Erythroblast (primary cell): ENCODE measurements around the gene CD63.

Experiments
- DNase-seq, 2 experiments: peaks; one replicate each; lab custom pipeline; 2025; lab: John Stamatoyannopoulos, UW
- GATA1 ChIP-seq: IDR thresholded peaks from 2 replicates; pipeline ENCODE4 v1.6.1; 2011; ENCODE audit warnings: low read depth, mild to moderate bottlenecking, control low read depth, low read length, moderate library complexity
- POLR2A ChIP-seq: IDR thresholded peaks from 2 replicates; pipeline ENCODE4 v1.6.1; 2011; ENCODE audit warnings: mild to moderate bottlenecking, low read length

Gene CD63

GRCh38 chr12:55733021-55733555, 4.3 kb upstream of the CD63 start:
- no peak for DNase-seq
- TF ChIP-seq POLR2A (no peak), GATA1 (no peak)

- DNase-seq: no peak
- TF ChIP-seq POLR2A: no peak
- no peak for TF ChIP-seq GATA1
Measured at GRCh38 chr12:55732288-55732687, 3.5 kb upstream of the CD63 start.

DNA sequence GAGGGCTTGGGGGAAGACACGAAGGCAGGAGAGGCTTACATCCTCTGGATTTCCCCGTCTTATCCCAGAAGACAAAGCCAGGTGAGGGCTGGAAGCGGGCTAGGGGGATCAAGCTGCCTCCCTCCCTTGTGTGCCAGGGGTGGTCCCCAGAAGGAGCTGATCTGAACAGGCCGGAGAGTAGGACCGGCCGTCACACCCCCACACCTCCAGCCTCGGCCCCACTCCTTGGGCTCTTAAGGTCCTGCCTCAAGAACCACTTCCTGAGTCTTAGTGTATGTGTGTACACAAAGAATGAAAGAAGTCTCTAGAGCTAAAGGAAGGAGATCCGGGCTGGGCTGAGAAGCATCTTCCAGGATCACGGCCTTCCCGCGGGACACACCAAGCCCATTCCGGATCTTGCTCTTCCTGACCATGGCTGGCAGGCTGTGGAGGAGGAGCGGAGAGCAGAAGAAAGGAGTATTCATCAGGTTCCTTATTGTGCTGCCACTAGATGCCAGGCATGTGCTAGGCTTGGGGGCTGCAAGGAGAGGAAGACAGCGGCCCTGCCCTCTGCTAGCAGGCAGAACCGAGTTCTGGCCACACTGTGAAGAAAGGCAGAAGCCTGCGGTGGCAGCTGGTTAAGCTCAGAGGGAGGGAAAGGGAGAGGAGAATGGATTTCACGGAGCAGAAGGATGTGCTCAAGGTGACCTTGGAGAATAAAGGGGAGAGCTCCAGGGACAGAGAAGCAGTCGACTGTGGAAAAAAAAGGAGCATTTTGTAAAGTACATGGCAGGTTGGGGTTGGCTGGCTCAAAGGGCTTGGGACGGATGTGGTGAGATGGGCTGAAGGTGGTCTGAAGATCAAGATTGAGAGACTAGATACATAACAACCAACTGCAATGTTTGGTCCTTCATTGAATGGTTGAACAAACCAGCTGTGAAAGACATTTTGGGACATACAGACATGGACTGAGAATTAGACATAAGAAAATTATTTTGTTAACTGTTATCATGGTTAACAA, 1.3 kb upstream of the CD63 start:
- peak; percentile 49 for DNase-seq
- no peak for TF ChIP-seq GATA1
- TF ChIP-seq POLR2A: peak; percentile 52

DNA sequence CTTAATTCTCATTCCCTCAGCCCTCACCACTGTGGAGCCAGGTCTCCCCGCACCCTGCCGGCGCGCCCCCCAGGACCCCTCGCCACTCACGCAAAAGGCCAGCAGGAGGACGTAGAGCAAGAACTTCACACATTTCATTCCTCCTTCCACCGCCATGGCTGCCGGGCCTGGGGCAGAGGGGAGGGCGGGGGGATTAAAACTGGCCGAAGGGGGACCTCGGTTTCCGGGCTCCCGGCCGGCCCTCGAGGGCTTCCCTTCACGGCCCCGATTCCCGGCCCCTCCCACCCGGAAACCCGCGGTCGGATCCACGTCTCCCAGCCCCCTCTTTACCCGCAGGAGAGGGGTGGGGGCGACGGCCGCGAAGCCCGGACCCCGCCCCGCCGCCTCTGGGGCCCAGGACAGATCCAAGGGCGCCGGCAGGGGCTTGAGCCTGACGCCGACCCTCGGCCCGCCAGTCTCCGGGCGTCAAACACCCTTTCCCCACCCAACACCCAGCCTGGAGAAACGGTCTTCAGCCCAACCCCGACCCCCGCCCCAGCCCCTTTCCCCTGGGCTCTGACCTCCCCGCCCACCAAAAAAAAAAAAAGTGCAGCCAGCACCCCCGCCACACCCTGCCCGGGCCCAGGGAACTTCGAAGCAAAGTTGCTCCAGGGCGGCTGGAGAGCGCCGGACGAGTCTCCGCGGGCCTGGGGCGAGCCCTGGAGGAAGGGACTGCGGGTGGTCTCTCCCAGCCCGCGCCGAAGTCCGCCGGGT, 447 bp downstream of the CD63 start:
- peak; percentile 69 to 72 for DNase-seq
- TF ChIP-seq POLR2A (no peak), GATA1 (no peak)

- TF ChIP-seq POLR2A (peak; percentile 60), GATA1 (no peak)
- peak; percentile 80 to 81 for DNase-seq
Measured at GRCh38 chr12:55727643-55728185, 1.1 kb downstream of the CD63 start.

- DNase-seq: no peak
Measured at GRCh38 chr12:55726971-55727370, 1.8 kb downstream of the CD63 start.

DNA sequence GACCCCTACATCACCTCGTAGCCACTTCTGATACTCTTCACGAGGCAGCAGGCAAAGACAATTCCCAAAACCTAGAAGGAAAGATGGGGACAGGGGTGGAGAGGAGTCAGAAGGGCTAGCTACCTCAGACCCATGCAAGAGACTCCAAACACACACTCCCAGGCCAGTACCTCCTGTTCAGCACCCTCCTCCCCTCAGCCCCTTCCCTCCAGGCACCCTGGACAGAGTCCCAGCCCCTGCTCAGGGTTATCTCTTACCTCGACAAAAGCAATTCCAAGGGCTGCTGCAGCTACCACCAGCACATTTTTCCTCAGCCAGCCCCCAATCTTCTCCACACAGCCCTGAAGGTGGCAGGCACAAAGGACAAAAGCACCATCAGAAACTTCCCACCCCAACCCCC, 3.3 kb downstream of the CD63 start:
- DNase-seq: no peak
- TF ChIP-seq GATA1 (no peak), POLR2A (no peak)

More at GRCh38 chr12:55726971-55727370, 1.8 kb downstream of the CD63 start:
- no peak for TF ChIP-seq GATA1
- TF ChIP-seq POLR2A: no peak

DNA sequence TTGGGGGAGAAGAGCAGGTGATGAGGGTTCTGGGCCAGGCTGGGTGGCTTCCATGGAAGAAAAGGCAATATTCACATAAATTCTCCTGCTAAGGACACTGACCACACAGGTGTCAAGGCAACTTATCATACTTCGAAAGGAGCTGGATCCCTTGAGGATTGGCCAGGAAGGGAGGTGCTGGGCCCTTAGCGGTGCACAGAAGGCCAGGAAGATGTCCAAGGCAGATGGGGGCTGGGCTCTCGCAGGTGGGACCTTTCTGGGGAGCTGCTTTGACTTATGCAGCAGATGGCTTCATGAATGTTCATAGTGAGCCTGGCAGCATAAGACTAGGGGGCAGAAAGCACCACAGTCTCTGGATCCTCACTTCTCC, 3.9 kb downstream of the CD63 start:
- no peak for TF ChIP-seq POLR2A
- TF ChIP-seq GATA1: no peak
- DNase-seq: no peak

DNA sequence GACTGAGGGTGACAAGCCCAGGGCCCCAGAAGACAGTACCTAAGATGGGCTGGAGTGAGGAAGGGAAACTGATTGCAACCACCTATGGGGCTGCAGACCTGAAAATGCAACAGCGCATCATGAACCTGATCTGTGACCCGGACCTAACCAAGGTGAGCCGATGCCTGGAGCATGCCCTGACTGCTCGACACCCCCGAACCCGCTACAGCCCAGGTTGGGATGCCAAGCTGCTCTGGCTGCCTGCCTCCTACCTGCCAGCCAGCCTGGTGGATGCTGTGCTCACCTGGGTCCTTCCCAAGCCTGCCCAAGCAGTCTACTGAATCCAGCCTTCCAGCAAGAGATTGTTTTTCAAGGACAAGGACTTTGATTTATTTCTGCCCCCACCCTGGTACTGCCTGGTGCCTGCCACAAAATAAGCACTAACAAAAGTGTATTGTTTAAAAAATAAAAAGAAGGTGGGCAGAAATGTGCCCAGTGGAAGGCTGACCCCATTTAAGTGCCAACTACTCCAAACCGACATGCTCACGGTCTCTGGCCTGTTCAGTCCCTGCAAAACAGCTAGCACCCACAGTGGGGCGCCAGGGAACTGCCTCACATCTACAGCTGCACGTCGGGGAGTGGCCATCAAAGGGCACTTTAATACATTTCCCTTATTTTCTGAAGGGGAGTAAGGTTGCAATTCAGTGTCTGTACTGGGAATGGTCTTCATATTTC, 4.4 kb downstream of the CD63 start:
- TF ChIP-seq POLR2A (peak; percentile 33), GATA1 (no peak)
- DNase-seq: peak; percentile 78 to 83

- no peak for DNase-seq
- no peak for TF ChIP-seq POLR2A
- TF ChIP-seq GATA1: no peak
Measured at GRCh38 chr12:55723516-55724225, 5.1 kb downstream of the CD63 start.

GRCh38 chr12:55722948-55723347, 5.9 kb downstream of the CD63 start:
- TF ChIP-seq POLR2A: no peak
- no peak for TF ChIP-seq GATA1
- DNase-seq: no peak

GRCh38 chr12:55721601-55722213, 7.1 kb downstream of the CD63 start:
- DNase-seq: no peak
- TF ChIP-seq POLR2A (no peak), GATA1 (no peak)
